Calu3 (cell line): ENCODE data around the gene RABGAP1L. TPM values are rescaled to one million over a fixed set of nuclear protein-coding genes. Genes with fewer than 3 reads are reported as not detected.

Experiments
- BruUV-seq: library from RNA; stranded (reverse); fragments of 400-500 nt; replicated peaks from 2 replicates; lab custom pipeline; 2021; lab: Mats Ljungman, UMichigan
- CTCF ChIA-PET: fragments of 300-600 bp; sonication (Branson Sonifier 250); formaldehyde crosslinking; loops from one replicate; lab custom pipeline; 2022; ENCODE audit warnings: antibody characterized with exemption; lab: Charles Lee
- DNase-seq: peaks from one replicate; pipeline ENCODE4 v3.0.0; 2022
- H3K27ac Mint-ChIP-seq: one replicate; pipeline ENCODE4 v1.8.0; 2022; ENCODE audit warnings: mixed read lengths; ENCODE audit not compliant: unreplicated experiment
- H3K27me3 Mint-ChIP-seq: one replicate; pipeline ENCODE4 v1.8.0; 2022; ENCODE audit warnings: mixed read lengths; ENCODE audit not compliant: unreplicated experiment
- H3K36me3 Mint-ChIP-seq: one replicate; pipeline ENCODE4 v1.8.0; 2022; ENCODE audit warnings: mild to moderate bottlenecking, moderate library complexity, mixed read lengths; ENCODE audit not compliant: insufficient read depth, unreplicated experiment
- H3K4me1 Mint-ChIP-seq: one replicate; pipeline ENCODE4 v1.8.0; 2022; ENCODE audit warnings: mild to moderate bottlenecking, low read depth, mixed read lengths; ENCODE audit not compliant: unreplicated experiment
- H3K4me3 Mint-ChIP-seq: one replicate; pipeline ENCODE4 v1.8.0; 2022; ENCODE audit warnings: mild to moderate bottlenecking, low read depth, moderate library complexity, mixed read lengths; ENCODE audit not compliant: unreplicated experiment
- H3K9me3 Mint-ChIP-seq: one replicate; pipeline ENCODE4 v1.8.0; 2022; ENCODE audit warnings: low read depth, mixed read lengths; ENCODE audit not compliant: unreplicated experiment
- CTCF ChIP-seq: fragments of 200-600 bp; IDR thresholded peaks from one replicate; pipeline ENCODE4 v1.8.0; 2022; ENCODE audit warnings: antibody characterized with exemption; ENCODE audit not compliant: unreplicated experiment
- intact Hi-C: fragments of 100-400 bp; cut with micrococcal nuclease; formaldehyde crosslinking; loops from one replicate; pipeline ENCODE4 v1.10.0; 2022; ENCODE audit not compliant: unreplicated experiment
- total RNA-seq: library from RNA; stranded (reverse); gene quantifications from 2 replicates; pipeline ENCODE4 v1.2.3, GENCODE V29; 2022

Gene RABGAP1L
- total RNA-seq, 1 experiment from 2014 or later: 135 TPM

- Mint-ChIP-seq H3K9me3 (no peaks in the 10 kb centered on the region), H3K4me1 (no peaks in the 10 kb centered on the region), H3K4me3 (no peak overlapping the region), H3K27me3 (no peaks in the 10 kb centered on the region), H3K36me3 (no peaks in the 10 kb centered on the region), H3K27ac (no peak overlapping the region)
- no TSS peak for BruUV-seq
- no peak for DNase-seq
- CTCF ChIA-PET: interaction anchor here (0.7 to 0.9 kb wide), 2 partner anchors 30 to 287 kb away, joined by 3 to 5 read pairs; no protein-coding TSS in a partner anchor
- intact Hi-C loops: no loop called here
- no peak for TF ChIP-seq CTCF
Observed at GRCh38 chr1:174289644-174290310, 130.5 kb downstream of the RABGAP1L start.

GRCh38 chr1:174291059-174291458 lies 131.7 kb downstream of the RABGAP1L start:
- no peaks in the 10 kb centered on the region for H3K9me3 Mint-ChIP-seq
- intact Hi-C loops: no loop called here
- DNase-seq: no peak
- H3K27me3 Mint-ChIP-seq: no peaks in the 10 kb centered on the region
- no peak overlapping the region for H3K4me3 Mint-ChIP-seq
- H3K27ac Mint-ChIP-seq: no peak overlapping the region
- BruUV-seq: no TSS peak
- CTCF ChIA-PET: interaction anchor here (0.9 kb wide), 1 partner anchor 286 kb away, joined by 5 read pairs; no protein-coding TSS in a partner anchor
- no peaks in the 10 kb centered on the region for H3K4me1 Mint-ChIP-seq
- no peaks in the 10 kb centered on the region for H3K36me3 Mint-ChIP-seq
- TF ChIP-seq CTCF: no peak

- Mint-ChIP-seq H3K4me3 (no peak overlapping the region), H3K4me1 (no peaks in the 10 kb centered on the region), H3K27ac (no peak overlapping the region), H3K27me3 (no peaks in the 10 kb centered on the region), H3K36me3 (no peaks in the 10 kb centered on the region), H3K9me3 (no peaks in the 10 kb centered on the region)
- intact Hi-C loops: no loop called here
- DNase-seq: no peak
- TF ChIP-seq CTCF: no peak
- CTCF ChIA-PET: no interaction called here
- no TSS peak for BruUV-seq
Observed at GRCh38 chr1:174296309-174296708, 137.0 kb downstream of the RABGAP1L start.

GRCh38 chr1:174297351-174297750 lies 138.0 kb downstream of the RABGAP1L start:
- CTCF ChIA-PET: no interaction called here
- H3K4me1 Mint-ChIP-seq: no peaks in the 10 kb centered on the region
- intact Hi-C loops: no loop called here
- no peaks in the 10 kb centered on the region for H3K9me3 Mint-ChIP-seq
- no peaks in the 10 kb centered on the region for H3K36me3 Mint-ChIP-seq
- no peak overlapping the region for H3K27ac Mint-ChIP-seq
- no peak for TF ChIP-seq CTCF
- H3K27me3 Mint-ChIP-seq: no peaks in the 10 kb centered on the region
- no peak overlapping the region for H3K4me3 Mint-ChIP-seq
- no peak for DNase-seq
- no TSS peak for BruUV-seq
